Gastroesophageal sphincter (tissue), 3 donors: ENCODE data around the gene WIPF2.

ENCODE experiments used
- POLR2A ChIP-seq, 2 donors: fragments of 450-650 bp; IDR thresholded peaks; one replicate each; pipeline ENCODE4 v1.6.1; 2017; ENCODE audit warnings: antibody characterized with exemption in 2 of 2, mild to moderate bottlenecking in 2 of 2, moderate library complexity in 1 of 2
- TF ChIP-seq, protein P1 (sequence below), 4 experiments: fragments of 200-600 bp in 2 of 4; fragments of 450-650 bp in 2 of 4; sonication (generic) in 1 of 4; IDR thresholded peaks; one replicate each; pipeline ENCODE4 v1.5.1; 2017 to 2019; ENCODE audit warnings: antibody characterized with exemption in 4 of 4, mild to moderate bottlenecking in 2 of 4, moderate library complexity in 2 of 4

DNA sequence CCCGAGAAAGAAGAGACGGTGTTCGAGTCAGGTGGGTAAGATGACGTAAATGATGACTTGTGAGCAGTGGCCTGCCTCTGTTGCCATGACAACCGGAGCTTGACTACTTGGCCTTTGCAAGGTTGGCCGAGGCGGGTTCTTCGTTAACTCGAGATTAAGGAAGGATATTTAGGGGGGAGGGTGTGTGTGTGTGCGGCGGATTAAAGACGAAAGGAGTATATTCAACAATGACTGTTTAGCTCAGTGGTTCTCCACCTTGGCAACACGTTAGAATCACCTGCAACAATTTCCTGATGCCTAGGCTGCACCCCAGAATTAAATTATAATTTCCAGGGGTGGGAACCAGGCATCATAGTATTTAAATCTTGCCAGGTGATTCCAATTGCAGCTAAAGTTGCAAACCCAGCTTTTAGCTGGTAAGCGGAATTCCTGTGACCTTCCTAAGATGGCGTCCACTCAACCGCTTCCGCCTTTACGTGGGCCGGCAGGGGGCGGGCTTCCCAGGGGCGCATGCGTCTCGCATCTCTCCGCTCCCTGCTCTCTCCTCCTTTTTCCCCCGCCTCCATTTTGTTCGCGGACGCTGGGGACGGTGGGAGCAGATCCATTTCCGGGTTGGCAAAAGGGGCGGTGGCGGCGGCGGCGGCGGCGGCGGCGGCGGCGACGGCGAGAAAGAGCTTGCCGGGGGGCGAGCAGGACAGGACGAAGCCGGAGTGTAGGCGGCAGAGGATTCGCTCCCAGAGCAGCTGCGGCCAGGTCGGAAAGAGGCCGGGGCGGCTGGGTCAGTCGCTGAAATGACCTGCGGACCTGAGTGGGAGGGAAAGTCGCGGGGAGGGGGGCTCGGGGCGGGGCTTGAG is at the start of gene WIPF2:
- TF ChIP-seq POLR2A (IDR thresholded peaks at IDR 0.05), result peak; percentile 29 to 62
- TF ChIP-seq, protein P1, sequence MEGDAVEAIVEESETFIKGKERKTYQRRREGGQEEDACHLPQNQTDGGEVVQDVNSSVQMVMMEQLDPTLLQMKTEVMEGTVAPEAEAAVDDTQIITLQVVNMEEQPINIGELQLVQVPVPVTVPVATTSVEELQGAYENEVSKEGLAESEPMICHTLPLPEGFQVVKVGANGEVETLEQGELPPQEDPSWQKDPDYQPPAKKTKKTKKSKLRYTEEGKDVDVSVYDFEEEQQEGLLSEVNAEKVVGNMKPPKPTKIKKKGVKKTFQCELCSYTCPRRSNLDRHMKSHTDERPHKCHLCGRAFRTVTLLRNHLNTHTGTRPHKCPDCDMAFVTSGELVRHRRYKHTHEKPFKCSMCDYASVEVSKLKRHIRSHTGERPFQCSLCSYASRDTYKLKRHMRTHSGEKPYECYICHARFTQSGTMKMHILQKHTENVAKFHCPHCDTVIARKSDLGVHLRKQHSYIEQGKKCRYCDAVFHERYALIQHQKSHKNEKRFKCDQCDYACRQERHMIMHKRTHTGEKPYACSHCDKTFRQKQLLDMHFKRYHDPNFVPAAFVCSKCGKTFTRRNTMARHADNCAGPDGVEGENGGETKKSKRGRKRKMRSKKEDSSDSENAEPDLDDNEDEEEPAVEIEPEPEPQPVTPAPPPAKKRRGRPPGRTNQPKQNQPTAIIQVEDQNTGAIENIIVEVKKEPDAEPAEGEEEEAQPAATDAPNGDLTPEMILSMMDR (IDR thresholded peaks at IDR 0.05), result peak in 3 of 4 experiments; percentile 73 to 88 (median 83)
